ENCODE measurements around the gene TARBP1. TPM values are rescaled to one million over a fixed set of nuclear protein-coding genes. Genes with fewer than 3 reads are reported as not detected.

The TARBP1 gene
- total and polyA plus RNA-seq, 2 of the 8 experiments (the other 6 are each of a cell fraction or from before 2014, with no cell fraction given) = 21.9 to 32.3 TPM

GRCh38 chr1:234475167-234475793, 3.7 kb downstream of the TARBP1 start (continued):
- no peak for TF ChIP-seq CHD7 (IDR thresholded peaks at IDR 0.05; ENCODE audit: insufficient replicate concordance, low read length)
- no peak for TF ChIP-seq CBX8 (IDR thresholded peaks at IDR 0.05; ENCODE audit: borderline replicate concordance, low read depth, low read length)
- no peak for TF ChIP-seq JUND (IDR thresholded peaks at IDR 0.05; ENCODE audit: low read length)
- no peak for TF ChIP-seq TAF1 (IDR thresholded peaks at IDR 0.05; ENCODE audit: low read depth, low read length)
- no peak for TF ChIP-seq CHD2 (IDR thresholded peaks at IDR 0.05; ENCODE audit: low read length)
- TF ChIP-seq SIRT6 (IDR thresholded peaks at IDR 0.05; ENCODE audit: low read length) = no peak
- no peak for TF ChIP-seq YY1 (IDR thresholded peaks at IDR 0.05; ENCODE audit: low read depth, low read length)
- TF ChIP-seq ZNF274 (IDR thresholded peaks at IDR 0.05; ENCODE audit: borderline replicate concordance, extremely low read depth, low read length) = no peak
